ENCODE results near the gene LIPG.

The LIPG gene

GRCh38 chr18:49640741-49641140, 78.9 kb downstream of the LIPG start:
- no peak for TF ChIP-seq CTCF (IDR thresholded peaks at IDR 0.05; ENCODE audit: control insufficient read depth, insufficient read depth, low read depth, low read length, missing control alignments)
- no peak for DNase-seq (ENCODE audit: low read depth)

GRCh38 chr18:49645196-49645595, 83.3 kb downstream of the LIPG start:
- no peak for TF ChIP-seq CTCF (IDR thresholded peaks at IDR 0.05; ENCODE audit: control insufficient read depth, insufficient read depth, low read depth, low read length, missing control alignments)
- no peak for DNase-seq (ENCODE audit: low read depth)
- H3K4me3 ChIP-seq (ENCODE audit: control insufficient read depth, low read depth, low read length) = no peak overlapping the region

More at GRCh38 chr18:49640741-49641140, 78.9 kb downstream of the LIPG start:
- H3K4me3 ChIP-seq (ENCODE audit: control insufficient read depth, low read depth, low read length) = no peak overlapping the region

GRCh38 chr18:49645841-49646351, 84.0 kb downstream of the LIPG start:
- no peak for TF ChIP-seq CTCF (IDR thresholded peaks at IDR 0.05; ENCODE audit: control insufficient read depth, insufficient read depth, low read depth, low read length, missing control alignments)
- DNase-seq (ENCODE audit: low read depth) = no peak
- peak overlapping the region; percentile 22 for H3K4me3 ChIP-seq (ENCODE audit: control insufficient read depth, low read depth, low read length)

- H3K4me3 ChIP-seq (ENCODE audit: control insufficient read depth, low read depth, low read length) = no peak overlapping the region
- TF ChIP-seq CTCF (IDR thresholded peaks at IDR 0.05; ENCODE audit: control insufficient read depth, insufficient read depth, low read depth, low read length, missing control alignments) = no peak
- no peak for DNase-seq (ENCODE audit: low read depth)
Observed at GRCh38 chr18:49646873-49647272, 85.0 kb downstream of the LIPG start.

GRCh38 chr18:49647496-49648168, 85.8 kb downstream of the LIPG start:
- DNase-seq (ENCODE audit: low read depth) = no peak
- H3K4me3 ChIP-seq (ENCODE audit: control insufficient read depth, low read depth, low read length) = no peak overlapping the region
- no peak for TF ChIP-seq CTCF (IDR thresholded peaks at IDR 0.05; ENCODE audit: control insufficient read depth, insufficient read depth, low read depth, low read length, missing control alignments)

- DNase-seq (ENCODE audit: low read depth) = no peak
- no peak overlapping the region for H3K4me3 ChIP-seq (ENCODE audit: control insufficient read depth, low read depth, low read length)
- no peak for TF ChIP-seq CTCF (IDR thresholded peaks at IDR 0.05; ENCODE audit: control insufficient read depth, insufficient read depth, low read depth, low read length, missing control alignments)
Observed at GRCh38 chr18:49648326-49648725, 86.5 kb downstream of the LIPG start.

All from AG09309 (cell line).